BLaER1 treated with 17β-estradiol and CSF1 and Interleukin-3, amounts not matched to agents 10 nM and 100 nM (cell line): ENCODE results near the gene NDST1.

Experiments used
- H3K27ac ChIP-seq, 11 experiments: shearing (Covaris generic); formaldehyde crosslinking; 2 replicates each; pipeline ENCODE4 v1.8.1; 2022
- H3K27me3 ChIP-seq, 11 experiments: shearing (Covaris generic); formaldehyde crosslinking; 2 replicates each; pipeline ENCODE4 v1.8.1; 2022
- H3K36me3 ChIP-seq, 11 experiments: shearing (Covaris generic); formaldehyde crosslinking; 2 replicates each; pipeline ENCODE4 v1.8.1; 2022
- H3K4me1 ChIP-seq, 10 experiments: shearing (Covaris generic); formaldehyde crosslinking; 2 replicates each; pipeline ENCODE4 v1.8.1; 2022
- H3K4me2 ChIP-seq, 11 experiments: shearing (Covaris generic); formaldehyde crosslinking; 2 replicates each; pipeline ENCODE4 v1.8.1; 2022
- H3K4me3 ChIP-seq, 10 experiments: shearing (Covaris generic); formaldehyde crosslinking; 2 replicates each; pipeline ENCODE4 v1.8.1; 2022
- H3K9ac ChIP-seq, 11 experiments: shearing (Covaris generic); formaldehyde crosslinking; 2 replicates each; pipeline ENCODE4 v1.8.1; 2022
- H3K9me3 ChIP-seq, 11 experiments: shearing (Covaris generic); formaldehyde crosslinking; replicated peaks in 1 of 11; 2 replicates each; pipeline ENCODE4 v1.8.1; 2022
- H4K20me1 ChIP-seq, 11 experiments: shearing (Covaris generic); formaldehyde crosslinking; 2 replicates each; pipeline ENCODE4 v1.8.1; 2022
- Cebpa-rat ChIP-seq, 11 experiments: shearing (Covaris generic); IDR thresholded peaks; 2 replicates each; pipeline ENCODE4 v1.8.1; 2022

Gene NDST1

GRCh38 chr5:150561571-150562275 is 53.8 kb downstream of the NDST1 start:
- H3K36me3 ChIP-seq, result no peaks in the 10 kb centered on the region
- peaks cover 0 to 18% (median 0%) of the 10 kb centered on the region in 11 experiments; a peak in 4 of 22 replicates for H4K20me1 ChIP-seq
- H3K4me1 ChIP-seq, result peaks cover 20 to 46% (median 40%) of the 10 kb centered on the region in 10 experiments
- H3K27ac ChIP-seq, result no peak overlapping the region
- no peak for TF ChIP-seq Cebpa-rat (IDR thresholded peaks at IDR 0.05)
- no peaks in the 10 kb centered on the region for H3K27me3 ChIP-seq
- H3K9ac ChIP-seq, result no peak overlapping the region
- H3K4me3 ChIP-seq, result no peak overlapping the region
- no peak overlapping the region for H3K4me2 ChIP-seq
- H3K9me3 ChIP-seq, result no peaks in the 10 kb centered on the region

- no peak overlapping the region for H3K4me3 ChIP-seq
- no peak overlapping the region for H3K9ac ChIP-seq
Observed at GRCh38 chr5:150562832-150563231, 54.9 kb downstream of the NDST1 start.

GRCh38 chr5:150565868-150566267 is 57.9 kb downstream of the NDST1 start:
- TF ChIP-seq Cebpa-rat (IDR thresholded peaks at IDR 0.05), result no peak
- Histone ChIP-seq H4K20me1 (no peaks in the 10 kb centered on the region), H3K27ac (no peak overlapping the region), H3K4me2 (no peak overlapping the region), H3K27me3 (no peaks in the 10 kb centered on the region), H3K36me3 (no peaks in the 10 kb centered on the region), H3K4me1 (peaks cover 0 to 8% (median 0%) of the 10 kb centered on the region in 10 experiments; a peak in 3 of 20 replicates), H3K9me3 (no peaks in the 10 kb centered on the region), H3K4me3 (no peak overlapping the region), H3K9ac (no peak overlapping the region)

More at GRCh38 chr5:150562832-150563231, 54.9 kb downstream of the NDST1 start:
- H3K27me3 ChIP-seq, result no peaks in the 10 kb centered on the region
- H3K27ac ChIP-seq, result no peak overlapping the region
- peaks cover 9 to 37% (median 29%) of the 10 kb centered on the region in 10 experiments for H3K4me1 ChIP-seq
- H4K20me1 ChIP-seq, result peaks cover 0 to 8% (median 0%) of the 10 kb centered on the region in 11 experiments; a peak in 1 of 22 replicates
- H3K4me2 ChIP-seq, result no peak overlapping the region
- TF ChIP-seq Cebpa-rat (IDR thresholded peaks at IDR 0.05), result no peak
- H3K36me3 ChIP-seq, result no peaks in the 10 kb centered on the region
- H3K9me3 ChIP-seq, result no peaks in the 10 kb centered on the region

GRCh38 chr5:150567031-150567717 is 59.2 kb downstream of the NDST1 start:
- no peak overlapping the region for H3K9ac ChIP-seq
- H3K27me3 ChIP-seq, result no peaks in the 10 kb centered on the region
- no peaks in the 10 kb centered on the region for H3K36me3 ChIP-seq
- no peaks in the 10 kb centered on the region for H4K20me1 ChIP-seq
- no peak overlapping the region for H3K4me3 ChIP-seq
- no peaks in the 10 kb centered on the region for H3K9me3 ChIP-seq
- H3K4me1 ChIP-seq, result peaks cover 0 to 8% (median 1%) of the 10 kb centered on the region in 10 experiments; a peak in 4 of 20 replicates
- no peak for TF ChIP-seq Cebpa-rat (IDR thresholded peaks at IDR 0.05)
- no peak overlapping the region for H3K4me2 ChIP-seq
- H3K27ac ChIP-seq, result no peak overlapping the region

GRCh38 chr5:150568663-150569062 is 60.7 kb downstream of the NDST1 start:
- no peaks in the 10 kb centered on the region for H3K9me3 ChIP-seq
- no peak overlapping the region for H3K27ac ChIP-seq
- H3K4me3 ChIP-seq, result no peak overlapping the region

GRCh38 chr5:150570333-150570732 is 62.4 kb downstream of the NDST1 start:
- Histone ChIP-seq H3K4me1 (peaks cover 0 to 10% (median 4%) of the 10 kb centered on the region in 10 experiments; a peak in 5 of 20 replicates), H3K36me3 (no peaks in the 10 kb centered on the region), H3K9me3 (no peaks in the 10 kb centered on the region), H3K4me3 (no peak overlapping the region), H3K27me3 (no peaks in the 10 kb centered on the region), H3K9ac (no peak overlapping the region), H4K20me1 (no peaks in the 10 kb centered on the region), H3K4me2 (no peak overlapping the region), H3K27ac (no peak overlapping the region)
- no peak for TF ChIP-seq Cebpa-rat (IDR thresholded peaks at IDR 0.05)

More at GRCh38 chr5:150568663-150569062, 60.7 kb downstream of the NDST1 start:
- no peaks in the 10 kb centered on the region for H4K20me1 ChIP-seq
- H3K4me2 ChIP-seq, result no peak overlapping the region
- H3K9ac ChIP-seq, result no peak overlapping the region
- TF ChIP-seq Cebpa-rat (IDR thresholded peaks at IDR 0.05), result no peak
- H3K36me3 ChIP-seq, result no peaks in the 10 kb centered on the region
- H3K4me1 ChIP-seq, result peaks cover 0 to 8% (median 1%) of the 10 kb centered on the region in 10 experiments; a peak in 3 of 20 replicates
- no peaks in the 10 kb centered on the region for H3K27me3 ChIP-seq

GRCh38 chr5:150571836-150572235 is 63.9 kb downstream of the NDST1 start:
- Histone ChIP-seq H3K4me3 (no peak overlapping the region), H3K27me3 (no peaks in the 10 kb centered on the region), H4K20me1 (no peaks in the 10 kb centered on the region), H3K4me2 (no peak overlapping the region; a peak in 1 of 22 replicates), H3K36me3 (no peaks in the 10 kb centered on the region), H3K27ac (no peak overlapping the region; a peak in 1 of 22 replicates), H3K4me1 (peaks cover 0 to 20% (median 13%) of the 10 kb centered on the region in 10 experiments; a peak in 13 of 20 replicates), H3K9ac (no peak overlapping the region), H3K9me3 (peaks cover 0 to 2% (median 0%) of the 10 kb centered on the region in 11 experiments; a peak in 3 of 22 replicates)
- TF ChIP-seq Cebpa-rat (IDR thresholded peaks at IDR 0.05), result no peak

GRCh38 chr5:150573216-150573615 is 65.3 kb downstream of the NDST1 start:
- peaks cover 0 to 10% (median 5%) of the 10 kb centered on the region in 11 experiments; a peak in 8 of 22 replicates for H3K9me3 ChIP-seq
- H3K4me3 ChIP-seq, result no peak overlapping the region
- no peak overlapping the region for H3K4me2 ChIP-seq
- H3K9ac ChIP-seq, result no peak overlapping the region
- no peak for TF ChIP-seq Cebpa-rat (IDR thresholded peaks at IDR 0.05)
- peaks cover 0 to 24% (median 13%) of the 10 kb centered on the region in 10 experiments; a peak in 13 of 20 replicates for H3K4me1 ChIP-seq
- no peaks in the 10 kb centered on the region for H3K36me3 ChIP-seq
- H3K27me3 ChIP-seq, result no peaks in the 10 kb centered on the region
- H3K27ac ChIP-seq, result no peak overlapping the region
- no peaks in the 10 kb centered on the region for H4K20me1 ChIP-seq
